ENCODE results near the gene ADAM19. TPM values are rescaled to one million over a fixed set of nuclear protein-coding genes. Genes with fewer than 3 reads are reported as not detected.

Gene ADAM19
- polyA plus RNA-seq, 2 donors: 2.1 to 2.3 TPM

GRCh38 chr5:157521704-157522029 lies 53.9 kb downstream of the ADAM19 start:
- Histone ChIP-seq H3K4me3 (ENCODE audit: low read depth in 1 of 2, low read length in 2 of 2) (no peak overlapping the region), H3K27me3 (ENCODE audit: control insufficient read depth in 1 of 2, insufficient read depth in 2 of 2, low read length in 2 of 2) (no peaks in the 10 kb centered on the region), H3K9me3 (ENCODE audit: control insufficient read depth in 2 of 2, insufficient read depth in 1 of 2, low read depth in 1 of 2, low read length in 1 of 2) (no peaks in the 10 kb centered on the region), H3K36me3 (ENCODE audit: control insufficient read depth in 2 of 2, insufficient read depth in 2 of 2, low read length in 1 of 2) (no peaks in the 10 kb centered on the region), H3K4me1 (ENCODE audit: control insufficient read depth in 2 of 2, insufficient read depth in 2 of 2, low read length in 1 of 2) (no peaks in the 10 kb centered on the region), H3K27ac (ENCODE audit: low read depth in 2 of 2, low read length in 1 of 2) (peak overlapping the region in 1 of 2 donors; percentile 34)
- WGBS, 2 donors: 86 to 90% methylated on average over 5 of the region's 5 CpGs

- no peaks in the 10 kb centered on the region for H3K9me3 ChIP-seq (ENCODE audit: control insufficient read depth in 2 of 2, insufficient read depth in 1 of 2, low read depth in 1 of 2, low read length in 1 of 2)
- no peak overlapping the region for H3K4me3 ChIP-seq (ENCODE audit: low read depth in 1 of 2, low read length in 2 of 2)
- no peaks in the 10 kb centered on the region for H3K4me1 ChIP-seq (ENCODE audit: control insufficient read depth in 2 of 2, insufficient read depth in 2 of 2, low read length in 1 of 2)
- no peaks in the 10 kb centered on the region for H3K36me3 ChIP-seq (ENCODE audit: control insufficient read depth in 2 of 2, insufficient read depth in 2 of 2, low read length in 1 of 2)
- no peaks in the 10 kb centered on the region for H3K27me3 ChIP-seq (ENCODE audit: control insufficient read depth in 1 of 2, insufficient read depth in 2 of 2, low read length in 2 of 2)
- H3K27ac ChIP-seq (ENCODE audit: low read depth in 2 of 2, low read length in 1 of 2): peak overlapping the region; percentile 10 to 34
- 72 to 79% methylated on average over 9 of the region's 9 CpGs for WGBS, 2 donors
Measured at GRCh38 chr5:157520911-157521703, 54.5 kb downstream of the ADAM19 start.

GRCh38 chr5:157519579-157520253 lies 55.9 kb downstream of the ADAM19 start:
- H3K27me3 ChIP-seq (ENCODE audit: control insufficient read depth in 1 of 2, insufficient read depth in 2 of 2, low read length in 2 of 2): no peaks in the 10 kb centered on the region
- H3K4me3 ChIP-seq (ENCODE audit: low read depth in 1 of 2, low read length in 2 of 2): no peak overlapping the region
- H3K36me3 ChIP-seq (ENCODE audit: control insufficient read depth in 2 of 2, insufficient read depth in 2 of 2, low read length in 1 of 2): no peaks in the 10 kb centered on the region
- H3K9me3 ChIP-seq (ENCODE audit: control insufficient read depth in 2 of 2, insufficient read depth in 1 of 2, low read depth in 1 of 2, low read length in 1 of 2): no peaks in the 10 kb centered on the region
- no peaks in the 10 kb centered on the region for H3K4me1 ChIP-seq (ENCODE audit: control insufficient read depth in 2 of 2, insufficient read depth in 2 of 2, low read length in 1 of 2)
- H3K27ac ChIP-seq (ENCODE audit: low read depth in 2 of 2, low read length in 1 of 2): no peak overlapping the region
- WGBS, 2 donors: 85 to 92% methylated on average over 9 of the region's 9 CpGs

- H3K27me3 ChIP-seq (ENCODE audit: control insufficient read depth in 1 of 2, insufficient read depth in 2 of 2, low read length in 2 of 2): no peaks in the 10 kb centered on the region
- H3K27ac ChIP-seq (ENCODE audit: low read depth in 2 of 2, low read length in 1 of 2): peak overlapping the region in 1 of 2 donors; percentile 15
- H3K36me3 ChIP-seq (ENCODE audit: control insufficient read depth in 2 of 2, insufficient read depth in 2 of 2, low read length in 1 of 2): no peaks in the 10 kb centered on the region
- 86 to 87% methylated on average over 6 of the region's 6 CpGs for WGBS, 2 donors
- H3K9me3 ChIP-seq (ENCODE audit: control insufficient read depth in 2 of 2, insufficient read depth in 1 of 2, low read depth in 1 of 2, low read length in 1 of 2): no peaks in the 10 kb centered on the region
- no peaks in the 10 kb centered on the region for H3K4me1 ChIP-seq (ENCODE audit: control insufficient read depth in 2 of 2, insufficient read depth in 2 of 2, low read length in 1 of 2)
- no peak overlapping the region for H3K4me3 ChIP-seq (ENCODE audit: low read depth in 1 of 2, low read length in 2 of 2)
Measured at GRCh38 chr5:157518963-157519362, 56.6 kb downstream of the ADAM19 start.

GRCh38 chr5:157516626-157517325 lies 58.8 kb downstream of the ADAM19 start:
- Histone ChIP-seq H3K9me3 (ENCODE audit: control insufficient read depth in 2 of 2, insufficient read depth in 1 of 2, low read depth in 1 of 2, low read length in 1 of 2) (no peaks in the 10 kb centered on the region), H3K4me1 (ENCODE audit: control insufficient read depth in 2 of 2, insufficient read depth in 2 of 2, low read length in 1 of 2) (no peaks in the 10 kb centered on the region), H3K27me3 (ENCODE audit: control insufficient read depth in 1 of 2, insufficient read depth in 2 of 2, low read length in 2 of 2) (no peaks in the 10 kb centered on the region), H3K4me3 (ENCODE audit: low read depth in 1 of 2, low read length in 2 of 2) (no peak overlapping the region), H3K36me3 (ENCODE audit: control insufficient read depth in 2 of 2, insufficient read depth in 2 of 2, low read length in 1 of 2) (no peaks in the 10 kb centered on the region), H3K27ac (ENCODE audit: low read depth in 2 of 2, low read length in 1 of 2) (peak overlapping the region; percentile 37 to 62)
- 62 to 63% methylated on average over 5 of the region's 5 CpGs for WGBS, 2 donors

GRCh38 chr5:157516006-157516405 lies 59.6 kb downstream of the ADAM19 start:
- Histone ChIP-seq H3K9me3 (ENCODE audit: control insufficient read depth in 2 of 2, insufficient read depth in 1 of 2, low read depth in 1 of 2, low read length in 1 of 2) (no peaks in the 10 kb centered on the region), H3K27me3 (ENCODE audit: control insufficient read depth in 1 of 2, insufficient read depth in 2 of 2, low read length in 2 of 2) (no peaks in the 10 kb centered on the region), H3K27ac (ENCODE audit: low read depth in 2 of 2, low read length in 1 of 2) (peak overlapping the region; percentile 36 to 70), H3K36me3 (ENCODE audit: control insufficient read depth in 2 of 2, insufficient read depth in 2 of 2, low read length in 1 of 2) (no peaks in the 10 kb centered on the region), H3K4me1 (ENCODE audit: control insufficient read depth in 2 of 2, insufficient read depth in 2 of 2, low read length in 1 of 2) (no peaks in the 10 kb centered on the region), H3K4me3 (ENCODE audit: low read depth in 1 of 2, low read length in 2 of 2) (no peak overlapping the region)
- 40 to 49% methylated on average over 3 of the region's 3 CpGs for WGBS, 2 donors

- H3K4me3 ChIP-seq (ENCODE audit: low read depth in 1 of 2, low read length in 2 of 2): no peak overlapping the region
- WGBS, 2 donors: 89 to 95% methylated on average over 2 of the region's 2 CpGs
- H3K27me3 ChIP-seq (ENCODE audit: control insufficient read depth in 1 of 2, insufficient read depth in 2 of 2, low read length in 2 of 2): no peaks in the 10 kb centered on the region
- no peaks in the 10 kb centered on the region for H3K9me3 ChIP-seq (ENCODE audit: control insufficient read depth in 2 of 2, insufficient read depth in 1 of 2, low read depth in 1 of 2, low read length in 1 of 2)
- H3K27ac ChIP-seq (ENCODE audit: low read depth in 2 of 2, low read length in 1 of 2): no peak overlapping the region
- H3K4me1 ChIP-seq (ENCODE audit: control insufficient read depth in 2 of 2, insufficient read depth in 2 of 2, low read length in 1 of 2): no peaks in the 10 kb centered on the region
- no peaks in the 10 kb centered on the region for H3K36me3 ChIP-seq (ENCODE audit: control insufficient read depth in 2 of 2, insufficient read depth in 2 of 2, low read length in 1 of 2)
Measured at GRCh38 chr5:157514974-157515373, 60.6 kb downstream of the ADAM19 start.

GRCh38 chr5:157513182-157513581 lies 62.4 kb downstream of the ADAM19 start:
- Histone ChIP-seq H3K27me3 (ENCODE audit: control insufficient read depth in 1 of 2, insufficient read depth in 2 of 2, low read length in 2 of 2) (no peaks in the 10 kb centered on the region), H3K9me3 (ENCODE audit: control insufficient read depth in 2 of 2, insufficient read depth in 1 of 2, low read depth in 1 of 2, low read length in 1 of 2) (no peaks in the 10 kb centered on the region), H3K27ac (ENCODE audit: low read depth in 2 of 2, low read length in 1 of 2) (no peak overlapping the region), H3K4me3 (ENCODE audit: low read depth in 1 of 2, low read length in 2 of 2) (no peak overlapping the region), H3K4me1 (ENCODE audit: control insufficient read depth in 2 of 2, insufficient read depth in 2 of 2, low read length in 1 of 2) (no peaks in the 10 kb centered on the region), H3K36me3 (ENCODE audit: control insufficient read depth in 2 of 2, insufficient read depth in 2 of 2, low read length in 1 of 2) (no peaks in the 10 kb centered on the region)
- 78 to 93% methylated on average over 8 of the region's 8 CpGs for WGBS, 2 donors

- Histone ChIP-seq H3K36me3 (ENCODE audit: control insufficient read depth in 2 of 2, insufficient read depth in 2 of 2, low read length in 1 of 2) (no peaks in the 10 kb centered on the region), H3K27ac (ENCODE audit: low read depth in 2 of 2, low read length in 1 of 2) (peak overlapping the region; percentile 64 to 93), H3K4me1 (ENCODE audit: control insufficient read depth in 2 of 2, insufficient read depth in 2 of 2, low read length in 1 of 2) (peaks cover 0 to 5% of the 10 kb centered on the region in 2 donors), H3K4me3 (ENCODE audit: low read depth in 1 of 2, low read length in 2 of 2) (no peak overlapping the region), H3K27me3 (ENCODE audit: control insufficient read depth in 1 of 2, insufficient read depth in 2 of 2, low read length in 2 of 2) (no peaks in the 10 kb centered on the region), H3K9me3 (ENCODE audit: control insufficient read depth in 2 of 2, insufficient read depth in 1 of 2, low read depth in 1 of 2, low read length in 1 of 2) (no peaks in the 10 kb centered on the region)
- WGBS, 2 donors: 24 to 44% methylated on average over 9 of the region's 9 CpGs
Measured at GRCh38 chr5:157511651-157512644, 63.6 kb downstream of the ADAM19 start.

Data from esophagus (tissue), 2 donors.